Activated gamma-delta T cell treated with Interleukin-2 at 50 U/mL for 16 hours (primary cell): ENCODE results near the gene NACC2.
A peak's percentile ranks its signal among the peaks of the same experiment; 100 is the strongest.

Source experiments
- DNase-seq: peaks from one replicate; pipeline ENCODE4 v3.0.0-alpha.2; 2020

The NACC2 gene

GRCh38 chr9:136007934-136008692 lies 87.0 kb downstream of the NACC2 start:
- no peak for DNase-seq

DNA sequence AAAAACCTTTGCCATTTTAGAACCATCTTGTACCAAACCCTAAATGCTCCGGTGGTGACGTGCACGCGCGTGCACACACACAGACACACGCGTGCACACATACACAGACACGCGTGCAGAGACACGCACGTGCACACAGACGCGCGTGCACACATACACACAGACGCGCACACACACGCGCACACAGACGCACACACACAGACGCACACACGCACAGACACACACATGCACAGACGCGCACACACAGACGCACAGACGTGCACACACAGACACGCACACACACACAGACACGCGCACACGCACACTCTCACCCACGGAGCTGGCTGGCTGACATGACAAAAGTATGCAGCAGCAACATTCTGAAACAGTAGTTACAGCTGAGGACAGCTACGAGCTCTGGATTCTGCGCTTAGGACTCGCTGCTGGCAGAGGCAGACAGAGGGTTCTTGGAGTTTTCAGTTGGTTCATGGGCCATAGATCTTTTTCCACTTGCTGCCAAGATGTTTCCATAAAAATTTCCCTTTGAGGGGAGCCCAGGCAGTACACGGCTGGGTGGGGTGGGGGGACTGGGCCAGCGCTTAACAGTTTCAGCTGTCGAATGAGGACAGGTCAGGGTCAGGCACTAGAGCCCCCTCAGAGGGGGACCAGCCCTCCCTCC lies 87.7 kb downstream of the NACC2 start:
- DNase-seq = no peak

DNA sequence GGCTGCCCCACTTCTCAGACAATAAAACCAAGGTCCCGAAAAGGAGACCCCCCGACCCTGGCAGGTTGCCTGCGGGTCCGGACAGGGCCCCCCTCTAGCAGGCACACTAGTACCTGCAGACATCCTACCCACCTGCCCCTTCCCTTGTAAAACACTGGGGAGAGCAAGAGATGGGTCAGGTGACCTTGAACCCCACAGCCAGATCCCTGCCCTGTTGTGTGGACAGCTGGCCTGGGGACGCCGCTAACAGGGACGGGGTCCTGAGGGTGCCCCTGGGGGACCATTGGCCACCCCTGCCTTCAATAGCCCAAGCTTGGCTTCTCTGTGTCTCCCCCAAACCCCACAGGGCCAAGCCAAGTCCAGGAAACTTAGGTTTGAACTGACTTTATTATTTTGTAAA lies 88.9 kb downstream of the NACC2 start:
- no peak for DNase-seq

- DNase-seq = no peak
These were observed 90.4 kb downstream of the NACC2 start for GRCh38 chr9:136004712-136005111.

GRCh38 chr9:136004219-136004618 lies 90.9 kb downstream of the NACC2 start:
- DNase-seq = no peak

- DNase-seq = no peak
These were observed 91.5 kb downstream of the NACC2 start for GRCh38 chr9:136003411-136004218.

DNA sequence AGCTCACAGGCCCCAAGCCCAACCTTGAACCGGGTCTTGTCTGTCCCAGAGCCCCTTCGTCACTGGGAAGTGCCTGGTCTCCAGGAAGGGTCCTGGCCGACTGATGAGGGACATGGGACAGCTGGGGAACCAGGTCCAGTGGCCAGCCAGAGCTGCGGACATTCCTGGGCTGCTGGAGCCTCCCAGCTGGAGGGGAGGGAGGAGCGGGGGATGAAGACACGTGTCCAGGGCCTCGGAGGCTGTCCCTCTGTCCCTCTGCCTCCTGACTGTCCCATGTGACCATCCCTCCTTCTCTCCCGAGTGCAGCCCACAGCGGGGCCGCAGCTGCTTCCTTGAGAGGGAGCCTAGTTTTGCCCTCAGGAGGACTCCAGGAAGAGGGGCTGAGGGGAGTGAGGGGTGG lies 92.2 kb downstream of the NACC2 start:
- DNase-seq = no peak

DNA sequence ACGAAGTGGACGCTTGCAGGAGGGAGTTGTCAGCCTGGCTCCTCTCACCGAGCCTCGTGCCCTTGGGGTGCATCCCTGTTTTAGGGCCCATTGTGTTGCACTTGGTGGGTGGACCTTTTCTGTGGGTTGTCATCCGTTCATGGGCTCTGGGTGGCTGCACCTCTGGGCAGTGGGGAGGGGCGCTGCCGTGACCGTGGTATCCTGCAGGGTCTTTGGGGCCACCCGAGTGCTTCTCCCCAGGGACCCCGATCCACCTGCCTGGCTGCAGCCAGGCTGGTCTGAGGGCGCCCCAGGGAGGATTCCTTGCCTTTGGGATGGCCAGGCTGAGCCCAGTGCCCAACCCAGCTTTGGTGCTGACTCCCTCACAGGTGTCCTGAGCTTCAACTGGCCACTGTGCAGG lies 92.9 kb downstream of the NACC2 start:
- no peak for DNase-seq

DNA sequence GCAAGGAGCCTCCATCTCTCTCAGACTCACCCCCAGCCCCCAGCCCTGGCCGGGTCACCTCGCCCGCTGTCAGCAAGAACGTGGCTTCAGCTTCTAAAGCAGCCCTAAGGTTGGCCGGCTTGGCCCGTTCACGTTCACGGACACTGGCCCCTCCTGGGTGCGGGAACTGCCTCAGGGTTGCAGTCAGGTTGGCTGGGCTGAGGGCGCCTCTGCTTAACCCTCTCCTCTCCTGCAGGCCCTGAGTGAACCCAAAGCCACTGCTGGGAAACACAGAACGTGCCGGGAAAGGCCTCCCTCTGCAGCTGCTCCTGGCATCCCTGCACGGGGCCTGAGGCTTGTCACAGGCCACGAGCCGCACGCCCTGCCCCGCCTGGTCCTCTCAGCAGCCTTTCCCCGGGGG lies 93.9 kb downstream of the NACC2 start:
- no peak for DNase-seq

DNA sequence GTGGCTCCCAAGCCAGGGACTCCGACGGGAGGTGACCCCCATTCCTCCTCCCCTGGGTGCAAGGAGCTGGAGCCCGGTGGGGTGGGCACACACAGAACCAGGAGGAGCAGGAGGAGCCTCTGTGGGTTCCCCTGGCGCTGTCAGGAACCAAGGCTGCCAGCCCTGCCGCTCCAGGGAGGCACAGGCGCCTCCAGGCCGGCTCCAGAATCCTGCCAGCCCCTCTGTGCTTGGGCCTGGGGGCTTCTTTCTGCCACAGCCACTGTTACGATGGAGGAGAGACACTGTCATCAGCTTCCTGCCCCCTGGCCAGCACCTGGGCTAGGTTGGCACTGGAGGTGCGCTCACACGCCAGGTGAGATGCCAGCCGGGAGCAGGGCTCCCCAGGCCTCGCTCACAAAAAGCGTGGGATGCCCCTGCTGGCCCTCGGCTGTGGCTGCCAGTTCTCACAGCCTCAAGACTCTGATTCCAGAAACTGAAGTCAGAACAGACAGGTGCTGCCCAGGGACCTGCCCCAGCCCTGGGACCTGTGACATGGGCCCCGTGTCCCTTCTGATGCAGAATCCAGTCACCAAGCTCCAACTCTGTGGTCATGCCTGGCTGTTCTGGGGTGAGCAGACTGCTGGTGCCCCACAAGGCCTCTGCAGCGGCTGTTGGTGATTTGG lies 96.5 kb downstream of the NACC2 start:
- no peak for DNase-seq

- DNase-seq = no peak
These were observed 97.1 kb downstream of the NACC2 start for GRCh38 chr9:135998016-135998380.

GRCh38 chr9:135997090-135998015 lies 97.7 kb downstream of the NACC2 start:
- no peak for DNase-seq

GRCh38 chr9:135995816-135996215 lies 99.3 kb downstream of the NACC2 start:
- no peak for DNase-seq

DNA sequence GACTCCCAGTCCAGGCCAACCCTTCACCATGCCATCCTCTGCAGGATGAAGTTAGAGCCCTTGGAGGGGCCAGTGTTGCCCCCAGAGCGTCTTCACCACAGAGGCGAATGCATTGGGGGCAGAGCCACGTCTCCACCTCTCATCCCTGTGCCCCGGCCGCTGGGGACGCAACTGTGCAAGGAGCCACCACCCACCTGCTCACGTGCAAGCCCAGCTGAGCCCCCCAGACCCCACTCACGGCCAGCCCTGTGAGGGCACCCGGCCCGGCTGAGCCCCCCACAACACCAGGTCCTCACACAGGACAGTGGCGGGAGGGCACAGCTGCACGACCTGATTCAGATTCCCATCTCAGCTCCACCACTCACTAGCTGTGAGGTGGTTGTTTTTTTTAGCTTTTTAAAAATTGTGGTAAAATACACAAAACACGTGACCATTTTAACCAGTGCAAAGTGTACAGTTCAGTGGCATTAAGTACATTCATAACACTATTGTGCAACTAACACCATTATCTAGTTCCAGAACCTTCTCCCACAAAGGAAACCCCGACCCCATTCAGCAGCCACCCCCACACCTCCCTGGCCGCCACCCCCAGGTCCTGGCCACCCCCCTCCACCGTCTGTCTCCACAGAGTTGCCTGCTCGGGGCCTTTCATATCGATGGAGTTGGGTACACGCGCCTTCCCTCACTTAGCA lies 100.4 kb downstream of the NACC2 start:
- no peak for DNase-seq

DNA sequence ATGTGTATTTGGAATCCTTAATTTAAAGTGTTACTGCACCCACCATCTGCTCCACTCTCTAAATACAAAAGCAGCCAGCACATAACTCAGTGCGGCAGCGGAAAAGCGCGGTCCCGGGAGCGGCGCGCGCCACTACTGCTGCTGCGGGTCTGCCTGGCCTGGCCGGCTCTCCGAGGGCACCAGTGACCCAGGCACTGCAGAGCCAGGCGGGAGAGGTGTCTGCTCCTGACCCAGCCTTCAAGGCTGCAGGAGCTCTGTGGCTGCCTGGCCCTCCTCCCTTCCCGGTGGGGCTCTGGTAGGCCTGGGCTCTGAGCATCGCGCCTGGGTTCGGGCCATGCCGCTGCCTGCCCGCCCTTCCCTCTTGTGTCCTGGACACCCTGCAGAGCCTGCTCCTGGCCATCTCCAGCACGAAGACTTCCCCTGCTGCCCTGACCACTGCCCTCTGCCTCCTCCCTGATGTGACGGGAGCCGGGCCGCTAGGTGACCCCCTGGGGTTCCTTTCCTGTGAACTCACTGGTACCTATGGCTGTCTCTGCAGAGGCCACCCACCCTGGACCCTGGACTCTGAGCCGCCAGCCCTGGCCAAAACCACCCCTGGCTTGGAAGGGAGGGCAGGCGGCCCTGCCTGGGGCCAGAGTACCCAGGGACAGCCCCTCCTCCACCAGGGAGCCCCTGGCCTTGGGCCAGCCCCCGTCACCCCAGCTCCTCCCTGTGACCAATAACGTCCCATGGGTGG lies 101.2 kb downstream of the NACC2 start:
- no peak for DNase-seq

GRCh38 chr9:135993409-135993742 lies 101.7 kb downstream of the NACC2 start:
- no peak for DNase-seq

- DNase-seq = peak; percentile 52
These were observed 102.3 kb downstream of the NACC2 start for GRCh38 chr9:135992486-135993408.

- no peak for DNase-seq
These were observed 103.3 kb downstream of the NACC2 start for GRCh38 chr9:135991771-135992170.

- peak; percentile 38 for DNase-seq
These were observed 104.3 kb downstream of the NACC2 start for GRCh38 chr9:135990468-135991429.
